Osteocyte (in vitro differentiated cells): ENCODE results near the gene SLC25A13. TPM values are rescaled to one million over a fixed set of nuclear protein-coding genes. Genes with fewer than 3 reads are reported as not detected.

Source experiments
- DNase-seq: peaks from one replicate; pipeline ENCODE4 v3.0.0; 2021; ENCODE audit warnings: mixed read lengths; ENCODE audit not compliant: unreplicated experiment; ENCODE audit errors: extremely low spot score
- H3K27ac Mint-ChIP-seq: one replicate; pipeline ENCODE4 v1.8.0; 2021; ENCODE audit warnings: mild to moderate bottlenecking, mixed read lengths; ENCODE audit not compliant: unreplicated experiment
- H3K27me3 Mint-ChIP-seq: one replicate; pipeline ENCODE4 v1.8.0; 2021; ENCODE audit warnings: mixed read lengths; ENCODE audit not compliant: unreplicated experiment
- H3K36me3 Mint-ChIP-seq: one replicate; pipeline ENCODE4 v1.8.0; 2021; ENCODE audit warnings: mixed read lengths; ENCODE audit not compliant: unreplicated experiment
- H3K4me1 Mint-ChIP-seq: one replicate; pipeline ENCODE4 v1.8.0; 2021; ENCODE audit warnings: mixed read lengths; ENCODE audit not compliant: unreplicated experiment
- H3K4me3 Mint-ChIP-seq: one replicate; pipeline ENCODE4 v1.8.0; 2021; ENCODE audit warnings: mild to moderate bottlenecking, moderate library complexity, mixed read lengths; ENCODE audit not compliant: unreplicated experiment
- H3K9me3 Mint-ChIP-seq: one replicate; pipeline ENCODE4 v1.8.0; 2021; ENCODE audit warnings: mixed read lengths; ENCODE audit not compliant: unreplicated experiment
- CTCF ChIP-seq: fragments of 200-600 bp; sonication (generic); IDR thresholded peaks from 2 replicates; pipeline ENCODE4 v1.5.0; 2021; ENCODE audit warnings: antibody characterized with exemption, mild to moderate bottlenecking, moderate library complexity
- total RNA-seq: library from RNA; stranded (reverse); gene quantifications from 2 replicates; pipeline ENCODE4 v1.2.1, GENCODE V29; 2021

SLC25A13 gene
- total RNA-seq, 1 donor from 2014 or later: 29.3 TPM

- TF ChIP-seq CTCF: no peak
- no peak overlapping the region for H3K27ac Mint-ChIP-seq
- no peak overlapping the region for H3K4me3 Mint-ChIP-seq
- H3K9me3 Mint-ChIP-seq: no peaks in the 10 kb centered on the region
- DNase-seq: no peak
- H3K27me3 Mint-ChIP-seq: no peaks in the 10 kb centered on the region
- peaks cover 4% of the 10 kb centered on the region for H3K36me3 Mint-ChIP-seq
- H3K4me1 Mint-ChIP-seq: peaks cover 36% of the 10 kb centered on the region
These were observed 82.7 kb downstream of the SLC25A13 start for GRCh38 chr7:96238976-96239766.

- no peak for DNase-seq
These were observed 83.4 kb downstream of the SLC25A13 start for GRCh38 chr7:96238474-96238873.

GRCh38 chr7:96237040-96237439 lies 84.9 kb downstream of the SLC25A13 start:
- Mint-ChIP-seq H3K9me3 (no peaks in the 10 kb centered on the region), H3K36me3 (peaks cover 9% of the 10 kb centered on the region)

More at GRCh38 chr7:96238474-96238873, 83.4 kb downstream of the SLC25A13 start:
- no peak for TF ChIP-seq CTCF
- Mint-ChIP-seq H3K36me3 (peaks cover 6% of the 10 kb centered on the region), H3K4me1 (peaks cover 36% of the 10 kb centered on the region), H3K27ac (no peak overlapping the region), H3K4me3 (no peak overlapping the region), H3K27me3 (no peaks in the 10 kb centered on the region), H3K9me3 (no peaks in the 10 kb centered on the region)

GRCh38 chr7:96236198-96237039 lies 85.5 kb downstream of the SLC25A13 start:
- TF ChIP-seq CTCF: no peak
- DNase-seq: no peak
- peak overlapping the region; percentile 26 for H3K4me3 Mint-ChIP-seq
- H3K9me3 Mint-ChIP-seq: no peaks in the 10 kb centered on the region
- H3K27me3 Mint-ChIP-seq: no peaks in the 10 kb centered on the region
- H3K36me3 Mint-ChIP-seq: peaks cover 10% of the 10 kb centered on the region
- peaks cover 36% of the 10 kb centered on the region for H3K4me1 Mint-ChIP-seq
- H3K27ac Mint-ChIP-seq: peak overlapping the region; percentile 86

More at GRCh38 chr7:96237040-96237439, 84.9 kb downstream of the SLC25A13 start:
- Mint-ChIP-seq H3K4me1 (peaks cover 36% of the 10 kb centered on the region), H3K4me3 (no peak overlapping the region), H3K27me3 (no peaks in the 10 kb centered on the region), H3K27ac (peak overlapping the region; percentile 86)
- no peak for TF ChIP-seq CTCF
- DNase-seq: no peak

- Mint-ChIP-seq H3K27ac (peak overlapping the region; percentile 86), H3K9me3 (no peaks in the 10 kb centered on the region)
- DNase-seq: no peak
These were observed 86.6 kb downstream of the SLC25A13 start for GRCh38 chr7:96235281-96235680.

More at GRCh38 chr7:96235281-96235680, 86.6 kb downstream of the SLC25A13 start:
- peaks cover 12% of the 10 kb centered on the region for H3K36me3 Mint-ChIP-seq
- no peak overlapping the region for H3K4me3 Mint-ChIP-seq
- peaks cover 36% of the 10 kb centered on the region for H3K4me1 Mint-ChIP-seq
- TF ChIP-seq CTCF: no peak
- H3K27me3 Mint-ChIP-seq: no peaks in the 10 kb centered on the region
